Activated CD4-positive, alpha-beta T cell treated with anti-CD3 and anti-CD28 coated beads, Interleukin-2, amount 10 ng/mL, durations not matched to agents 7 days and 5 days (primary cell): ENCODE results near the gene ZBTB21. TPM values are rescaled to one million over a fixed set of nuclear protein-coding genes. Genes with fewer than 3 reads are reported as not detected.
A peak's percentile ranks its signal among the peaks of the same experiment; 100 is the strongest.

Experiments used
- CTCF ChIA-PET: fragments of 350-600 bp; sonication (Branson Sonifier 250); formaldehyde crosslinking; loops from one replicate; lab custom pipeline; 2021; ENCODE audit warnings: antibody characterized with exemption; lab: Charles Lee
- POLR2A ChIA-PET: fragments of 350-600 bp; sonication (Branson Sonifier 250); formaldehyde crosslinking; loops from one replicate; lab custom pipeline; 2021; ENCODE audit warnings: antibody characterized with exemption; lab: Charles Lee
- DNase-seq: peaks from one replicate; pipeline ENCODE4 v3.0.0-alpha.2; 2020
- H3K27ac Mint-ChIP-seq: one replicate; pipeline ENCODE4 v1.8.0; 2021; ENCODE audit warnings: mild to moderate bottlenecking, moderate library complexity, mixed read lengths
- H3K27me3 Mint-ChIP-seq: one replicate; pipeline ENCODE4 v1.8.0; 2021; ENCODE audit warnings: mixed read lengths
- H3K36me3 Mint-ChIP-seq: one replicate; pipeline ENCODE4 v1.8.0; 2021; ENCODE audit warnings: low read depth, mixed read lengths
- H3K4me1 Mint-ChIP-seq: one replicate; pipeline ENCODE4 v1.8.0; 2021; ENCODE audit warnings: mixed read lengths
- H3K4me3 Mint-ChIP-seq: one replicate; pipeline ENCODE4 v1.8.0; 2021; ENCODE audit warnings: mild to moderate bottlenecking, moderate library complexity, mixed read lengths
- H3K9me3 Mint-ChIP-seq: one replicate; pipeline ENCODE4 v1.8.0; 2021; ENCODE audit warnings: mixed read lengths
- total RNA-seq, 2 experiments: library from RNA; stranded (reverse); gene quantifications; one replicate each; pipeline ENCODE4 v1.2.3, GENCODE V29; 2021

The ZBTB21 gene
- total RNA-seq, 2 experiments from 2014 or later, result 22.1 to 22.6 TPM

GRCh38 chr21:42047821-42048613 lies 37.9 kb upstream of the ZBTB21 start:
- no peak for DNase-seq
- no peaks in the 10 kb centered on the region for H3K27me3 Mint-ChIP-seq
- H3K27ac Mint-ChIP-seq, result no peak overlapping the region
- peaks cover 6% of the 10 kb centered on the region for H3K4me1 Mint-ChIP-seq
- H3K9me3 Mint-ChIP-seq, result no peaks in the 10 kb centered on the region
- H3K36me3 Mint-ChIP-seq, result no peaks in the 10 kb centered on the region
- H3K4me3 Mint-ChIP-seq, result no peak overlapping the region
- ChIA-PET POLR2A (no interaction called here), CTCF (interaction anchor here (1.2 to 1.6 kb wide), 2 partner anchors 11 to 16 kb away, joined by 4 read pairs; no protein-coding TSS in a partner anchor)

GRCh38 chr21:42044871-42045495 lies 34.8 kb upstream of the ZBTB21 start:
- no peaks in the 10 kb centered on the region for H3K9me3 Mint-ChIP-seq
- H3K4me3 Mint-ChIP-seq, result no peak overlapping the region
- no peaks in the 10 kb centered on the region for H3K27me3 Mint-ChIP-seq
- POLR2A ChIA-PET, result no interaction called here
- H3K27ac Mint-ChIP-seq, result no peak overlapping the region
- no peaks in the 10 kb centered on the region for H3K36me3 Mint-ChIP-seq
- no peak for DNase-seq
- no peaks in the 10 kb centered on the region for H3K4me1 Mint-ChIP-seq
- CTCF ChIA-PET, result interaction anchor here (1.0 to 1.6 kb wide), 2 partner anchors 19 to 147 kb away, joined by 3 to 4 read pairs; no protein-coding TSS in a partner anchor

- CTCF ChIA-PET, result interaction anchor here (1.3 kb wide), 1 partner anchor 59 kb away, joined by 3 read pairs; no protein-coding TSS in a partner anchor
These were observed 33.8 kb upstream of the ZBTB21 start for GRCh38 chr21:42043961-42044360.

GRCh38 chr21:42043201-42043895 lies 33.2 kb upstream of the ZBTB21 start:
- Mint-ChIP-seq H3K4me1 (no peaks in the 10 kb centered on the region), H3K27ac (no peak overlapping the region), H3K27me3 (no peaks in the 10 kb centered on the region)

More at GRCh38 chr21:42043961-42044360, 33.8 kb upstream of the ZBTB21 start:
- H3K4me3 Mint-ChIP-seq, result no peak overlapping the region
- POLR2A ChIA-PET, result no interaction called here
- no peak for DNase-seq
- no peaks in the 10 kb centered on the region for H3K9me3 Mint-ChIP-seq
- no peaks in the 10 kb centered on the region for H3K4me1 Mint-ChIP-seq
- no peaks in the 10 kb centered on the region for H3K27me3 Mint-ChIP-seq
- H3K36me3 Mint-ChIP-seq, result no peaks in the 10 kb centered on the region
- no peak overlapping the region for H3K27ac Mint-ChIP-seq

GRCh38 chr21:42042651-42043050 lies 32.5 kb upstream of the ZBTB21 start:
- H3K4me3 Mint-ChIP-seq, result no peak overlapping the region
- ChIA-PET POLR2A (no interaction called here), CTCF (no interaction called here)
- H3K4me1 Mint-ChIP-seq, result no peaks in the 10 kb centered on the region
- H3K27me3 Mint-ChIP-seq, result no peaks in the 10 kb centered on the region
- no peak for DNase-seq
- no peaks in the 10 kb centered on the region for H3K36me3 Mint-ChIP-seq
- no peaks in the 10 kb centered on the region for H3K9me3 Mint-ChIP-seq
- no peak overlapping the region for H3K27ac Mint-ChIP-seq

More at GRCh38 chr21:42043201-42043895, 33.2 kb upstream of the ZBTB21 start:
- H3K4me3 Mint-ChIP-seq, result no peak overlapping the region
- CTCF ChIA-PET, result interaction anchor here (1.3 kb wide), 1 partner anchor 59 kb away, joined by 3 read pairs; no protein-coding TSS in a partner anchor
- POLR2A ChIA-PET, result no interaction called here
- H3K36me3 Mint-ChIP-seq, result no peaks in the 10 kb centered on the region
- DNase-seq, result no peak
- H3K9me3 Mint-ChIP-seq, result no peaks in the 10 kb centered on the region

GRCh38 chr21:42041711-42042110 lies 31.6 kb upstream of the ZBTB21 start:
- ChIA-PET CTCF (no interaction called here), POLR2A (no interaction called here)
- Mint-ChIP-seq H3K27me3 (no peaks in the 10 kb centered on the region), H3K4me3 (no peak overlapping the region), H3K9me3 (no peaks in the 10 kb centered on the region), H3K4me1 (no peaks in the 10 kb centered on the region), H3K36me3 (no peaks in the 10 kb centered on the region), H3K27ac (no peak overlapping the region)
- no peak for DNase-seq

- Mint-ChIP-seq H3K36me3 (no peaks in the 10 kb centered on the region), H3K27ac (no peak overlapping the region), H3K4me1 (no peaks in the 10 kb centered on the region), H3K4me3 (no peak overlapping the region), H3K27me3 (no peaks in the 10 kb centered on the region), H3K9me3 (no peaks in the 10 kb centered on the region)
- no peak for DNase-seq
- CTCF ChIA-PET, result no interaction called here
- POLR2A ChIA-PET, result no interaction called here
These were observed 31.1 kb upstream of the ZBTB21 start for GRCh38 chr21:42041246-42041645.

GRCh38 chr21:42040411-42041180 lies 30.4 kb upstream of the ZBTB21 start:
- ChIA-PET CTCF (no interaction called here), POLR2A (no interaction called here)
- Mint-ChIP-seq H3K4me3 (no peak overlapping the region), H3K27ac (no peak overlapping the region), H3K9me3 (no peaks in the 10 kb centered on the region), H3K4me1 (no peaks in the 10 kb centered on the region), H3K36me3 (no peaks in the 10 kb centered on the region), H3K27me3 (no peaks in the 10 kb centered on the region)
- no peak for DNase-seq

GRCh38 chr21:42039911-42040351 lies 29.8 kb upstream of the ZBTB21 start:
- H3K27ac Mint-ChIP-seq, result peak overlapping the region; percentile 28
- no peaks in the 10 kb centered on the region for H3K9me3 Mint-ChIP-seq
- no peak overlapping the region for H3K4me3 Mint-ChIP-seq
- ChIA-PET CTCF (no interaction called here), POLR2A (no interaction called here)
- no peak for DNase-seq
- no peaks in the 10 kb centered on the region for H3K27me3 Mint-ChIP-seq
- H3K4me1 Mint-ChIP-seq, result no peaks in the 10 kb centered on the region
- no peaks in the 10 kb centered on the region for H3K36me3 Mint-ChIP-seq

- no peak overlapping the region for H3K27ac Mint-ChIP-seq
These were observed 29.3 kb upstream of the ZBTB21 start for GRCh38 chr21:42039470-42039901.

GRCh38 chr21:42038826-42039425 lies 28.8 kb upstream of the ZBTB21 start:
- H3K4me3 Mint-ChIP-seq, result no peak overlapping the region
- H3K27ac Mint-ChIP-seq, result no peak overlapping the region
- ChIA-PET POLR2A (no interaction called here), CTCF (no interaction called here)
- H3K9me3 Mint-ChIP-seq, result no peaks in the 10 kb centered on the region
- no peaks in the 10 kb centered on the region for H3K27me3 Mint-ChIP-seq
- H3K4me1 Mint-ChIP-seq, result no peaks in the 10 kb centered on the region
- DNase-seq, result no peak
- H3K36me3 Mint-ChIP-seq, result no peaks in the 10 kb centered on the region

More at GRCh38 chr21:42039470-42039901, 29.3 kb upstream of the ZBTB21 start:
- no peaks in the 10 kb centered on the region for H3K27me3 Mint-ChIP-seq
- H3K36me3 Mint-ChIP-seq, result no peaks in the 10 kb centered on the region
- no peak for DNase-seq
- CTCF ChIA-PET, result no interaction called here
- H3K4me3 Mint-ChIP-seq, result no peak overlapping the region
- no peaks in the 10 kb centered on the region for H3K4me1 Mint-ChIP-seq
- H3K9me3 Mint-ChIP-seq, result no peaks in the 10 kb centered on the region
- POLR2A ChIA-PET, result no interaction called here

- Mint-ChIP-seq H3K4me1 (no peaks in the 10 kb centered on the region), H3K4me3 (no peak overlapping the region), H3K36me3 (no peaks in the 10 kb centered on the region), H3K27ac (no peak overlapping the region), H3K27me3 (no peaks in the 10 kb centered on the region), H3K9me3 (no peaks in the 10 kb centered on the region)
- DNase-seq, result no peak
- ChIA-PET POLR2A (no interaction called here), CTCF (interaction anchor here (1.0 to 1.2 kb wide), 2 partner anchors 11 to 222 kb away, joined by 3 read pairs; no protein-coding TSS in a partner anchor)
These were observed 28.2 kb upstream of the ZBTB21 start for GRCh38 chr21:42038393-42038792.
